CD4-positive, CD25-positive, alpha-beta regulatory T cell (primary cell): ENCODE results near the gene PCDHGA8. TPM values are rescaled to one million over a fixed set of nuclear protein-coding genes. Genes with fewer than 3 reads are reported as not detected.
"Not testable (repeated sequence)": the region's sequence is repeated elsewhere in the genome, so short reads cannot be mapped to it uniquely, and the experiment has no call there.

Experiments used
- ATAC-seq, 2 donors: fragments of 150-1000 bp; cut with Tn5 transposase; one replicate each; pipeline ENCODE4 v1.10.0; 2021; ENCODE audit warnings: low read depth in 2 of 2, moderate number of reproducible peaks in 2 of 2, moderate library complexity in 1 of 2
- DNase-seq, 3 donors: peaks; one replicate each; pipeline versions ENCODE4 v3.0.0 to v3.0.0-alpha.2; 2012 to 2022; ENCODE audit warnings: mixed read lengths in 1 of 3
- H3K27ac ChIP-seq: one replicate; pipeline ENCODE4 v1.7.0; 2013; ENCODE audit warnings: mild to moderate bottlenecking, low read length; ENCODE audit not compliant: insufficient read depth, poor library complexity, severe bottlenecking
- H3K27me3 ChIP-seq: one replicate; pipeline ENCODE4 v1.7.0; 2013; ENCODE audit warnings: low read length; ENCODE audit not compliant: control insufficient read depth, insufficient read depth
- H3K36me3 ChIP-seq: one replicate; pipeline ENCODE4 v1.7.0; 2013; ENCODE audit warnings: mild to moderate bottlenecking, low read length, moderate library complexity; ENCODE audit not compliant: control insufficient read depth, insufficient read depth
- H3K4me1 ChIP-seq: 2 replicates; pipeline ENCODE4 v1.7.0; 2013; ENCODE audit warnings: mild to moderate bottlenecking, low read length; ENCODE audit not compliant: insufficient read depth, control insufficient read depth, poor library complexity, severe bottlenecking
- H3K4me3 ChIP-seq: one replicate; pipeline ENCODE4 v1.7.0; 2013; ENCODE audit warnings: low read depth, mild to moderate bottlenecking, low read length, moderate library complexity
- H3K9me3 ChIP-seq, 2 experiments: 1 replicate in 1 of 2; 2 replicates in 1 of 2; pipeline ENCODE4 v1.7.0; 2013; ENCODE audit warnings: low read length in 2 of 2, mild to moderate bottlenecking in 1 of 2, moderate library complexity in 1 of 2; ENCODE audit not compliant: control insufficient read depth in 2 of 2
- H3K27ac Mint-ChIP-seq, 3 donors: one replicate each; pipeline ENCODE4 v1.8.0; 2020 to 2022; ENCODE audit warnings: mild to moderate bottlenecking in 3 of 3, mixed read lengths in 3 of 3, moderate library complexity in 2 of 3
- H3K27me3 Mint-ChIP-seq: one replicate; pipeline ENCODE4 v1.8.0; 2022; ENCODE audit warnings: mild to moderate bottlenecking, mixed read lengths
- H3K36me3 Mint-ChIP-seq: one replicate; pipeline ENCODE4 v1.8.0; 2020; ENCODE audit warnings: mixed read lengths
- H3K4me1 Mint-ChIP-seq, 4 donors: one replicate each; pipeline ENCODE4 v1.8.0; 2020 to 2022; ENCODE audit warnings: mixed read lengths in 4 of 4, mild to moderate bottlenecking in 1 of 4
- H3K4me3 Mint-ChIP-seq, 4 donors: one replicate each; pipeline ENCODE4 v1.8.0; 2020 to 2022; ENCODE audit warnings: mild to moderate bottlenecking in 4 of 4, mixed read lengths in 4 of 4, moderate library complexity in 3 of 4
- H3K9me3 Mint-ChIP-seq, 7 donors: one replicate each; pipeline ENCODE4 v1.8.0; 2020 to 2022; ENCODE audit warnings: mixed read lengths in 7 of 7, mild to moderate bottlenecking in 3 of 7, moderate library complexity in 2 of 7
- polyA plus RNA-seq, 4 donors: library from polyadenylated mRNA; unstranded; fragments of 300-500 nt; fragmentation: Illumina TruSeq; gene quantifications; one replicate each; pipeline ENCODE4 v1.2.3, GENCODE V29; 2021
- total RNA-seq: library from RNA; stranded (reverse); gene quantifications from one replicate; pipeline ENCODE4 v1.2.3, GENCODE V29; 2022

Gene PCDHGA8
- total and polyA plus RNA-seq, 5 donors from 2014 or later, result 0.10 TPM; not detected in 4

- Mint-ChIP-seq H3K27ac (peak within 1 kb of the TSS in 1 of 3 donors; percentile 86), H3K27me3 (peaks cover 79% of the 10 kb centered on the region), H3K4me3 (peak within 1 kb of the TSS; percentile 85 to 93 (median 87)), H3K4me1 (peaks cover 0 to 24% (median 17%) of the 10 kb centered on the region in 4 donors), H3K36me3 (peaks cover 15% of the 10 kb centered on the region), H3K9me3 (peaks cover 0 to 39% (median 15%) of the 10 kb centered on the region in 7 donors)
- H3K4me1 ChIP-seq, result peaks cover 18% of the 10 kb centered on the region
- peak within 1 kb of the TSS; percentile 75 for H3K4me3 ChIP-seq
- DNase-seq (peak in 2 of 3 donors; percentile 43 to 69), ATAC-seq (peak; percentile 64 to 68)
- no peak within 1 kb of the TSS for H3K27ac ChIP-seq
- H3K36me3 ChIP-seq, result no peaks in the 10 kb centered on the region
- peaks cover 52% of the 10 kb centered on the region for H3K27me3 ChIP-seq
- peaks cover 12 to 36% of the 10 kb centered on the region in 2 experiments for H3K9me3 ChIP-seq
These were observed 20.6 kb downstream of the PCDHGA8 start, which contains the start of gene PCDHGA10 for GRCh38 chr5:141412854-141413539. PCDHGA10 (plus strand) TSS chr5:141412987; CDS start chr5:141413176, 189 bp downstream.

- Histone ChIP-seq H3K4me3 (peak overlapping the region; percentile 75), H3K27ac (no peak overlapping the region), H3K27me3 (peaks cover 57% of the 10 kb centered on the region), H3K9me3 (peaks cover 16 to 36% of the 10 kb centered on the region in 2 experiments), H3K36me3 (no peaks in the 10 kb centered on the region), H3K4me1 (peaks cover 18% of the 10 kb centered on the region)
- Mint-ChIP-seq H3K4me1 (peaks cover 0 to 26% (median 17%) of the 10 kb centered on the region in 4 donors), H3K9me3 (peaks cover 0 to 40% (median 20%) of the 10 kb centered on the region in 7 donors), H3K27me3 (peaks cover 76% of the 10 kb centered on the region), H3K4me3 (peak overlapping the region; percentile 85 to 93 (median 87)), H3K36me3 (peaks cover 19% of the 10 kb centered on the region), H3K27ac (peak overlapping the region in 1 of 3 donors; percentile 80)
- no peak for ATAC-seq
- no peak for DNase-seq
These were observed 21.2 kb downstream of the PCDHGA8 start for GRCh38 chr5:141413540-141414069.

GRCh38 chr5:141414548-141415274 lies 22.3 kb downstream of the PCDHGA8 start:
- Histone ChIP-seq H3K27me3 (peaks cover 56% of the 10 kb centered on the region), H3K4me1 (peaks cover 18% of the 10 kb centered on the region), H3K9me3 (peaks cover 14 to 36% of the 10 kb centered on the region in 2 experiments)
- H3K27ac Mint-ChIP-seq, H3K27ac ChIP-seq, DNase-seq, H3K36me3 ChIP-seq, ATAC-seq, H3K4me3 ChIP-seq: not testable (repeated sequence)
- Mint-ChIP-seq H3K36me3 (peaks cover 18% of the 10 kb centered on the region), H3K4me1 (peaks cover 0 to 26% (median 16%) of the 10 kb centered on the region in 4 donors), H3K4me3 (peak overlapping the region; percentile 51 to 87 (median 62)), H3K9me3 (peaks cover 0 to 37% (median 17%) of the 10 kb centered on the region in 7 donors), H3K27me3 (peaks cover 73% of the 10 kb centered on the region)

GRCh38 chr5:141415275-141415618 lies 22.8 kb downstream of the PCDHGA8 start:
- peaks cover 18 to 41% of the 10 kb centered on the region in 2 experiments for H3K9me3 ChIP-seq
- H3K4me3 Mint-ChIP-seq, result peak overlapping the region in 2 of 4 donors; percentile 4 to 42

GRCh38 chr5:141417494-141418172 lies 25.2 kb downstream of the PCDHGA8 start, which contains the start of gene PCDHGB7:
PCDHGB7 (plus strand) TSS chr5:141417677; CDS start chr5:141417860, 183 bp downstream.
- Mint-ChIP-seq H3K27me3 (peaks cover 80% of the 10 kb centered on the region), H3K4me1 (peaks cover 0 to 38% (median 19%) of the 10 kb centered on the region in 4 donors), H3K27ac (peak within 1 kb of the TSS in 1 of 3 donors; percentile 83), H3K36me3 (peaks cover 18% of the 10 kb centered on the region), H3K9me3 (peaks cover 0 to 53% (median 21%) of the 10 kb centered on the region in 7 donors), H3K4me3 (peak within 1 kb of the TSS; percentile 39 to 66 (median 50))
- ATAC-seq, result peak; percentile 38 to 51
- not testable (repeated sequence) for H3K27ac ChIP-seq, H3K36me3 ChIP-seq, H3K4me3 ChIP-seq
- DNase-seq, result peak in 1 of 3 donors; percentile 51
- Histone ChIP-seq H3K27me3 (peaks cover 65% of the 10 kb centered on the region), H3K4me1 (peaks cover 21% of the 10 kb centered on the region), H3K9me3 (peaks cover 30 to 65% of the 10 kb centered on the region in 2 experiments)

More at GRCh38 chr5:141415275-141415618, 22.8 kb downstream of the PCDHGA8 start:
- peaks cover 0 to 26% (median 16%) of the 10 kb centered on the region in 4 donors for H3K4me1 Mint-ChIP-seq
- H3K4me3 ChIP-seq, H3K27ac ChIP-seq, DNase-seq, H3K27ac Mint-ChIP-seq, ATAC-seq, H3K36me3 ChIP-seq: not testable (repeated sequence)
- peaks cover 0 to 39% (median 18%) of the 10 kb centered on the region in 7 donors for H3K9me3 Mint-ChIP-seq
- H3K27me3 ChIP-seq, result peaks cover 58% of the 10 kb centered on the region
- peaks cover 18% of the 10 kb centered on the region for H3K4me1 ChIP-seq
- H3K36me3 Mint-ChIP-seq, result peaks cover 20% of the 10 kb centered on the region
- peaks cover 73% of the 10 kb centered on the region for H3K27me3 Mint-ChIP-seq

GRCh38 chr5:141419074-141419880 lies 26.8 kb downstream of the PCDHGA8 start:
- Mint-ChIP-seq H3K36me3 (peaks cover 17% of the 10 kb centered on the region), H3K4me1 (peaks cover 0 to 22% (median 7%) of the 10 kb centered on the region in 4 donors), H3K9me3 (peaks cover 0 to 49% (median 20%) of the 10 kb centered on the region in 7 donors), H3K4me3 (peak overlapping the region in 1 of 4 donors; percentile 54), H3K27me3 (peaks cover 70% of the 10 kb centered on the region), H3K27ac (no peak overlapping the region)
- DNase-seq (no peak), ATAC-seq (no peak)
- peaks cover 26 to 66% of the 10 kb centered on the region in 2 experiments for H3K9me3 ChIP-seq
- peaks cover 9% of the 10 kb centered on the region for H3K4me1 ChIP-seq
- no peak overlapping the region for H3K27ac ChIP-seq
- no peak overlapping the region for H3K4me3 ChIP-seq
- peaks cover 58% of the 10 kb centered on the region for H3K27me3 ChIP-seq
- no peaks in the 10 kb centered on the region for H3K36me3 ChIP-seq
